HG02763 (cell line): Measurements from ENCODE around the gene COG1.

ENCODE experiments used
- ATAC-seq: cut with Tn5 transposase; IDR thresholded peaks from one replicate; pipeline ENCODE4 v1.9.1; 2021; ENCODE audit warnings: mild to moderate bottlenecking, moderate library complexity; ENCODE audit not compliant: unreplicated experiment

COG1 gene

GRCh38 chr17:73196500-73196899, 3.6 kb downstream of the COG1 start:
- no peak for ATAC-seq

GRCh38 chr17:73197161-73197560, 4.3 kb downstream of the COG1 start:
- no peak for ATAC-seq

DNA sequence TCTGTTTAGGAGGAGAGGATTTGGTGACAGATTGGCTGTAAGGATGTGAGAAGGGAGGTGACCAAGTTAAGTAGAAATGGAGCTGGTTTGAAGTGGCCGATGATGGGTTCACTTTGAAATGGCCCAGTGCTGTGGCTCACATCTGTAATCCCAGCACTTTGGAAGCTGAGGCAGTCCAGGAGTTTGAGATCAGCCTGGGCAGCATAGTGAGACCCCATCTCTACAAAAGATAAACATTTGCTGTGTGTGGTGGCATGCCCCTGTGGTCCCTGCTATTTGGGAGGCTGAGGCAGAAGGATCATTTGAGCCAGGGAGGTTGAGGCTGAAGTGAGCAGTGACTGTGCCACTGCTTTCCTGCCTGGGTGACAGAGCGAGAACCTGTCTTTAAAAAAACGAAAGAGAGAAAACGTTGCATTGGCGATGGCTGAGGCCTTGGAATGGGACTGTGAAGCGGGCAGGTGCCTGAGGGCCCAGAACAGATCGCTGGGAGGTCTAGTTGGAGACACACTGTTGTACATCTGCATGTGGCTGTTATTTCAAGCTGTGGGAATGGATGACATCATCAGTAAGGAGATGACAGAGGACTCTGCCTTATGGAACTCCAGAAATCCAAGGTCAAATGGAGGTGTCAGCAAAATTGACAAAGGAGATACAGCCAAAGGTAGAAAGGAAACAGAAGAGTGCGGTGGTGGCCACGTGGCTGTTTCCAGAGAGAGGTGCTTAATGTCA, 5.5 kb downstream of the COG1 start:
- no peak for ATAC-seq

GRCh38 chr17:73198930-73199260, 6.0 kb downstream of the COG1 start:
- no peak for ATAC-seq

DNA sequence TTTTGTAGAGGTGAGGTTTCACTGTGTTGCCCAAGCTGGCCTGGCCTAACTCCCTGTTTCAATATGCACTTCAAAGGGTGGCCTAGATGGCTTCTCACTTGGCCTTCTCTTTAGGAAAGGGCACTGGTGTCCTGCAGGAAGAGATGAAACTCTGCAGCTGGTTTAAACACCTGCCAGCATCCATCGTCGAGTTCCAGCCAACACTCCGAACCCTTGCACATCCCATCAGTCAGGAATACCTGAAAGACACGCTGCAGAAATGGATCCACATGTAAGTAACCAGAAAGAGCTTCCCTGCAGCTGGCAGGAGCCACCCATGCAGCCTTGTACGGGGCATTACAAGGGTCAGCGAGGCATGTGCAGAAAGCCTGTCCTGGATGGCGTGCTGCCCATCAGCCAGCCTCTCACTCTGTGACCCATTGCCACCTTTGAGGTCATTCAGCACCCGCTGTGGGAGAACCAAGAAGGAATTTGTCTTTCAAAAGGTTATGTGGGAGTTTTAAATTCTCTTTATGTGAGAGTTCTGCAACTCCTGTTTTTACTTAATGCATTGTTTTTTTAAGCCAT, 7.0 kb downstream of the COG1 start:
- ATAC-seq = no peak

DNA sequence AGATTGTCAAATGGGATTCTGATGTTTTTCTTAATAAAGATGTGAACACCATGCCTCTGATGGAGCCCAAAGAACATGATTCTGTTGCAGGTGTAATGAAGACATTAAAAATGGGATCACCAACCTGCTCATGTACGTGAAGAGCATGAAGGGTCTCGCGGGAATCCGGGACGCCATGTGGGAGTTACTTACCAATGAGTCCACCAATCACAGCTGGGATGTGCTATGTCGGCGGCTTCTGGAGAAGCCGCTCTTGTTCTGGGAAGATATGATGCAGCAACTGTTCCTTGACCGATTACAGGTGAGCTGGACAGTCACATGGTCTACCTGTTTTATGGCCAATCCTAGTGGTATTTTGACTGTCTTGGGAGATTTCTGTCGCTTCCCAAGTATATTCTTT, 7.6 kb downstream of the COG1 start:
- no peak for ATAC-seq

GRCh38 chr17:73201215-73202069, 8.6 kb downstream of the COG1 start:
- ATAC-seq = no peak

DNA sequence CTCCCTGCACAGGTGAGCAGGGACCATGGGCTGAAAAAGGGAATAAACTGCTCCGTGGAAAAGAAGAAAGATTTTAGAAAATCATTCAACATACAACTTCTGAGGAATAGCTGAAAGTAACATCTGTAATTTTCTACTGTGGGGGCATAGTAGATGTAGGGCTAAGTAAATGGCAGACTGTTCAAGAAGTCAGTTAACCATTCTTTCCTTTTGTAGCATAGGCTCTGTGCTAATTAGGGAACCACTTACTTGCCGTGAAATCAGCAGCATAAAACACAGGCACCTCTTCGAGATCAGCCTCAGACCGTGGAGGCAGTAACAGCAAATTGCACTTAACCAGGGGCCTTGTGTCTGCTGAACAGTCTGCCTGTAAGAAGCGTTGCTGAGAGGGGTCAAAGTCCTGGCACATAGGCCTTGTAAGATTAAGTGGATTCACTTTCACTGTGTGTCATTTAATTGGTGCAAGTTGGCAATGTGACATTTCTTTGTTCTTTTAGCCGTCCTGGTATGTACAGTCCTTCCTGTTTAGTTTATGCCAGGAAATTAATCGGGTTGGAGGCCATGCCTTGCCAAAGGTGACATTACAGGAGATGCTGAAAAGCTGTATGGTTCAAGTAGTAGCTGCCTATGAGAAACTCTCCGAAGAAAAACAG, 10.4 kb downstream of the COG1 start:
- ATAC-seq = no peak

DNA sequence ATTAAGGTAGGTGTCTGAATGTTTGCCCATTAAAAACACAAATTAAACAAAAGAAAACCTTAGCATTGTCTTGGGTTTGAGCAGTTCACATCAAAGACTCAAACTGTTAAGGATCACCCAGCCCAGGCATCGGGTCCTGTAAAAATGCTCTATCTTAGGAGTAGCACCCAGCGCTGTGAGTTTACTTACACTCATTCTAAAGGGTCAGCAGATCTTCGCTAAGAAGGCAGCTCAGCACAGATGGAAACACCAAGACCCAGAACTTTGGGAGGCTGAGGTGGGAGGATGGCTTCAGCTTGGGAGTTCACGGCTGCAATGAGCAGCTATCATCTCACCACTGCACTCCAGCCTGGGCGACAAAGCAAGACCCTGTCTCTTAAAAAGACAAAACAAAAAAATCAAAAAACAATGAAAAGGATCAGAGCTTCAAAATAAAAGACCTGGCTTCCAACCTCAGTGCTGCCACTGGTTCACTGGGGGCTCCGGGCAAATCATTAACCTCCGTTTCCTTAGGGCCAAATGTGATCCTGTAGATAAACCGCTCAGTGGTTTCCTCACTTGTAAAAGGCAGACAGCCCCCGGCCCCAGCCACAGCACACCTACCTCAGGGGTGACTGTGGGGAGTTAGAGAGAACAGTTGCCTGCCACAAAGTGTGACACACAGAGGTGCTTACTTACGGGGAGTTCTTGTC, 11.1 kb downstream of the COG1 start:
- no peak for ATAC-seq

DNA sequence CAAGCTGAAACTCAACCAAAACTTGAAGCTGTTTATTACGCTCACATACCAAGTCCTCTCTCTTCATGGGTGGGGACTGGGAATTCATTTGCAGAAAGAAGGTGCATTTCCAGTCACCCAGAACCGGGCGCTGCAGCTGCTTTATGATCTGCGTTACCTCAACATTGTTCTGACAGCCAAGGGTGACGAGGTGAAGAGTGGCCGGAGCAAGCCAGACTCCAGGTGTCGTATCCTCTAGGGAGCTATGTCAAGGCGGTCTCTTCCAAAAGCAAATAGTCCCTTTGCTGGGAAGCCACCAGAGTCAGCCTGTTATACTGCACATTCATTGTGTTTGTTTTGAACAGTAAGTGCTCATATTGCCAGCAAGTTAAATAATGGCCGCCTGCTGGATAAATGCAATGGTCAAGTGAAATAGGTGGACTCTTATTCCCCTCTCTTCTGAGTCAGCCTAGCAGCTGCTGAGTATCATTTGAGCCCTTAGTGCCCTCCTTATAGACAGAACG, 12.7 kb downstream of the COG1 start:
- no peak for ATAC-seq

- no peak for ATAC-seq
Observed at GRCh38 chr17:73208139-73208827, 15.4 kb downstream of the COG1 start.

GRCh38 chr17:73209436-73209835, 16.6 kb downstream of the COG1 start:
- no peak for ATAC-seq

- no peak for ATAC-seq
Observed at GRCh38 chr17:73210002-73210678, 17.3 kb downstream of the COG1 start.

DNA sequence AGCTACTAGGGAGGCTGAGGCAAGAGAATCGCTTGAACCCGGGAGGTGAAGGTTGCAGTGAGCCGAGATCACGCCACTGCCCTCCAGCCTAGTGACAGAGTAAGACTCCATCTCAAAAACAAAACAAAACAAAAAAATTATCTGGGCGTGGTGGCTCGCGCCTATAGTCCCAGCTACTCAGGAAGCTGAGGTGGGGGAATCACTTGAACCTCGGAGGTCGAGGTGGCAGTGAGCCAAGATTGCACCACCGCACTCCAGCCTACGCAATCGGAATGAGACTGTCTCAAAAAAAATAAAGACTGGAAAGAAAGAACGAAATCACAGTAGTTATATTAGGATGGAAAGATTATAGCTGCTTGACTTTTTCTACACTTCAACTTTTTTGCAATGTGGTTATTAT, 18.9 kb downstream of the COG1 start:
- ATAC-seq = no peak

GRCh38 chr17:73214008-73214407, 21.2 kb downstream of the COG1 start:
- no peak for ATAC-seq

DNA sequence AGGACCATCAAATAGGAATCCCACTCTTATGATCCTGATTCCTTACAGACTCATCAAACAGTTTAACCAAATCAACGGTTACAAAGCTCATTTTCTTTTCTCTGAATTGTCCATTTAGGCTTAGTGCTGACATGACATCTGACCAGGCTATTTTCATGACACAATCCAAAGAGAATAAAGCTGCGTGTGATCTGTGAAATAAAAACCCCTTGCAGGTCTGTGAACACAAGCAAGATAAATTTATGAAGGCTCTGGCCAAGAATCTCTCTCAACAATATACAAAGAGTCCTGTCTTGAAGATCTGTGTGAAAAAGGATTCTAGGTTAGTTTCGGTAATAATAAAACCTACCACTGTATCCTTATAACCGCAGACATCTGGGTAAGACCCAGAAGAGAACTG, 22.0 kb downstream of the COG1 start:
- no peak for ATAC-seq

DNA sequence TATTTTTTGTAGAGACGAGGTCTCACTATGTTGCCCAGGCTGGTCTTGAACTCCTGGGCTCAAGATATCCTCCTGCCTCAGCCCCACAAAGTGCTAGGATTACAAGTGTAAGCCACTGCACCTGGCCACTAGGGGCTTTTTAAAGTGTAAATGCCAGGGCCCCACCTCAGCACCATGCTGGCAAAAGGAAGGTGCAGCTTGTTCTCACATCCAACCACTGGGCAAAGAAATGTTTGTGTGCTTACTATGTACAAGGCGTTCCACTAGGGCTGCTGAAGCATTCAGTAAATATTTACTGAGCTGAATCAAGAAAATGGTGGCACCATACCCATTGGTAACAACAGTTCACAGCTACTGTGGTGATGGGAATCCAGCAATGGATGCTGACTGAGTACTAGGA, 22.6 kb downstream of the COG1 start:
- ATAC-seq = no peak

- ATAC-seq = no peak
Observed at GRCh38 chr17:73223626-73224230, 30.9 kb downstream of the COG1 start.

- ATAC-seq = no peak
Observed at GRCh38 chr17:73224237-73224636, 31.4 kb downstream of the COG1 start.
